Rectal smooth muscle tissue (tissue), 1 donor: Measurements from ENCODE around the gene NEK7.

Experiments
- H3K27ac ChIP-seq: one replicate; pipeline ENCODE4 v1.7.0; 2013; ENCODE audit warnings: low read depth, low read length, inconsistent platforms
- H3K27me3 ChIP-seq: one replicate; pipeline ENCODE4 v1.7.0; 2013; ENCODE audit warnings: low read length; ENCODE audit not compliant: control insufficient read depth, insufficient read depth
- H3K36me3 ChIP-seq: one replicate; pipeline ENCODE4 v1.7.0; 2013; ENCODE audit warnings: low read length; ENCODE audit not compliant: control insufficient read depth, insufficient read depth
- H3K4me1 ChIP-seq: one replicate; pipeline ENCODE4 v1.7.0; 2013; ENCODE audit warnings: low read length; ENCODE audit not compliant: control insufficient read depth, insufficient read depth
- H3K4me3 ChIP-seq: one replicate; pipeline ENCODE4 v1.7.0; 2013; ENCODE audit warnings: low read length
- H3K9ac ChIP-seq: one replicate; pipeline ENCODE4 v1.7.0; 2013; ENCODE audit warnings: low read length

NEK7 gene

DNA sequence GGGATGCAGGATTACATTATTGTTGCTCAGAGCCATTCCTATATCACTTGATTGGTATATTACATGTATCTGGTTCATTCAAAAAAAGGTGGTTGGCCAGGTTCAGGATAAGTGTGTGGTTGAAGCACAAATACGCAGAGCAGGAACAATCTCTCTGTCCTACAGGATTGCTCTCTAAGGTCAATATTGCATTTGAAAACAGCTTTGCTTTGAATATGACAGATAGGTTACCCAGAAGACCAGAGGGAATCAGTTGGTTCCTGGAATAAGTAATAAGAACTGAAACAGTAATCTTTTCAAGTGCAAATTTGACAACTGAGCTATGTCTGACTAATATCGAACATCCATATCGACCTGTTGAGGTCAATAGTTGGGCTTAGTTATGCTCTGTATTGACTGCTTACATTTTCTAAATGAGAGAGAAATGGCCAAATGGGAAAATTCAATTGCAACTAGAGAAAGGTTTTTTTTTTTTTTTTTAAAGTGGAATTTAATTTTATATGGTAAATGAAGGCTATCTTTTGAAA lies 206.9 kb downstream of the NEK7 start:
- H3K9ac ChIP-seq = no peak overlapping the region
- H3K4me3 ChIP-seq = no peak overlapping the region
- H3K4me1 ChIP-seq = no peaks in the 10 kb centered on the region
- no peaks in the 10 kb centered on the region for H3K36me3 ChIP-seq
- no peaks in the 10 kb centered on the region for H3K27me3 ChIP-seq
- H3K27ac ChIP-seq = no peak overlapping the region

DNA sequence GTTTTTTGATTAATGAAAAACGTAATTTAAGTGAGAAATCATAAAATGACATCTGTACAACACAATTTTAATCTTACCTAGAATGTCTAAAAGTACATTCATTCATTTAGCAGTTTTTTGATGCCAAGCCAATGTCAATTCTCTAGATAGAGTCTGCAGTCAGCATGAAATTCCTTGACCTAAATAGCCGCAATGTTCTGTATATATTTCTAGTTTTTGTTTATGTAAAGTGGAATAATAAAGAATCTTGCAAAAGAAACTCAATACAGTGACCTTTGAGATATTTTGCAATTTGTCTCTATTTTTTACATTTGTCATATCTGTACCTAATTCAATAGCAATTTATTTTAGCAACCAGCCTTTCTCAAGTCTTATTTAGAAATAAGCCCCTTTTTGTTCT lies 207.7 kb downstream of the NEK7 start:
- no peak overlapping the region for H3K9ac ChIP-seq
- H3K27me3 ChIP-seq = no peaks in the 10 kb centered on the region
- H3K4me1 ChIP-seq = no peaks in the 10 kb centered on the region
- H3K36me3 ChIP-seq = no peaks in the 10 kb centered on the region
- H3K4me3 ChIP-seq = no peak overlapping the region
- H3K27ac ChIP-seq = no peak overlapping the region

DNA sequence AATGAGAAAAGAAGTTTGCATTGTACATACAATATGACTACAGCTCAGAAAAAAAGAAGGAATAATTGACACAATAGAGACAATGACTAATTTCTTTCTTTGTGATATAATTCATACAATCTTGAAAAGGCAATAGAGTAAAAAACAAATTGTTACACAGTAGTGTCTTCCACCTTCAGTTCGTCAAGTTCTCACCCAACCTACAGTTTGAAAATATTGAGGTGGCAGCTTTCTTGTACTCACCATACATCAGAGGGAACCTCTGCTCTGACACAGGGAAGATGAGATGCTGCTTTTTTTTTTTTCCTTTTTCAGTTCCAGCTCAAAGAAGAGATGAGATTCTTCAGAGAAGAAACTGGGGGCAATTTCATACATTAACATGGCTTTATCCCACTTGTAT lies 210.5 kb downstream of the NEK7 start:
- Histone ChIP-seq H3K4me1 (no peaks in the 10 kb centered on the region), H3K27me3 (no peaks in the 10 kb centered on the region), H3K27ac (no peak overlapping the region), H3K36me3 (no peaks in the 10 kb centered on the region), H3K9ac (no peak overlapping the region), H3K4me3 (no peak overlapping the region)

DNA sequence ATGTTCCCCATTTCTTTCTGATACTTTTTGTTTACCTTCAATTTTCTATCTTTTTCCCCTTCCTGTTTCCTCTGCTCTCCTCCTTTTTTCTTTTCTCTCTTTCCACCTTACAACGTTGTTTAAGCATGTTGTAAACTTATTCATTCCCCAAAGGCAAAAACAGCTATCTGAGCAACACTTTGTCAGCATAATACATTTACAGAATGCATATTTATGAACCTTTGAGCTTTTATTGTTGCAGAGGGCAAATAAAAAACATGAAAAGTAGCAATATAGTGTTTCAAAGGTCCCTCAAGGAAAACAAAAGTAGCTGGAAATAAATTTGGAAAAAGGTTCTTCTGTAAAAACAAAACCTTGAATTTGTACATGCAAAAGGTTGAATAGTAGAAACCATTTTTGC lies 214.2 kb downstream of the NEK7 start:
- Histone ChIP-seq H3K27me3 (no peaks in the 10 kb centered on the region), H3K27ac (no peak overlapping the region), H3K4me3 (no peak overlapping the region), H3K36me3 (no peaks in the 10 kb centered on the region), H3K4me1 (no peaks in the 10 kb centered on the region), H3K9ac (no peak overlapping the region)
